Body of pancreas (tissue), 4 donors: ENCODE data around the gene CAPSL. TPM values are rescaled to one million over a fixed set of nuclear protein-coding genes. Genes with fewer than 3 reads are reported as not detected.

ENCODE experiments used
- ATAC-seq: fragments of 150-250 bp; one replicate; pipeline ENCODE4 v1.9.1; 2016
- DNase-seq, 4 donors: peaks; one replicate each; pipeline ENCODE4 v3.0.0-alpha.2; 2019
- H3K27ac ChIP-seq, 4 donors: fragments of 200-600 bp; sonication (generic); 1 replicate in 3 of 4; 2 replicates in 1 of 4; pipeline versions ENCODE4 v1.5.1 to v1.6.1; 2016 to 2019; ENCODE audit warnings: mild to moderate bottlenecking in 1 of 4, mixed read lengths in 1 of 4, moderate library complexity in 1 of 4
- H3K27me3 ChIP-seq, 2 donors: fragments of 200-600 bp; sonication (generic); one replicate each; pipeline ENCODE4 v1.6.0; 2016; ENCODE audit warnings: mild to moderate bottlenecking in 1 of 2
- H3K36me3 ChIP-seq, 2 donors: fragments of 200-600 bp; sonication (generic); replicated peaks in 1 of 2; 2 replicates each; pipeline ENCODE4 v1.5.1; 2016; ENCODE audit warnings: low read depth in 2 of 2; ENCODE audit not compliant: insufficient read depth in 1 of 2
- H3K4me1 ChIP-seq: fragments of 200-600 bp; sonication (generic); one replicate; pipeline ENCODE4 v1.6.0; 2016
- H3K4me3 ChIP-seq, 2 donors: fragments of 200-600 bp; sonication (generic); 1 replicate in 1 of 2; 2 replicates in 1 of 2; pipeline ENCODE4 v1.5.1; 2016 to 2019
- H3K9me3 ChIP-seq, 3 donors: fragments of 200-600 bp; sonication (generic); 1 replicate in 2 of 3; 2 replicates in 1 of 3; pipeline ENCODE4 v1.5.1; 2016
- CTCF ChIP-seq, 7 experiments: fragments of 450-650 bp in 4 of 7; fragments of 200-600 bp in 3 of 7; sonication (generic) in 3 of 7; IDR thresholded peaks; one replicate each; pipeline ENCODE4 v1.5.1; 2016 to 2019; ENCODE audit warnings: antibody characterized with exemption in 7 of 7
- POLR2A ChIP-seq, 3 donors: fragments of 450-650 bp; IDR thresholded peaks; one replicate each; pipeline ENCODE4 v1.6.1; 2016; ENCODE audit warnings: antibody characterized with exemption in 3 of 3, mild to moderate bottlenecking in 2 of 3
- WGBS, 2 donors: methylation state at CpG; one replicate each; pipeline ENCODE4 v1.1.5; 2017; 5-methylcytosine and 5-hydroxymethylcytosine counted together
- intact Hi-C: fragments of 100-400 bp; cut with DNase I; formaldehyde crosslinking; loops from one replicate; pipeline ENCODE4 v1.15.1; 2023
- total RNA-seq, 2 donors: library from RNA; depleted of rRNA; stranded (reverse); fragments of >200 nt; gene quantifications; one replicate each; pipeline ENCODE4 v1.1.0, GENCODE V29; 2016

The CAPSL gene
- total RNA-seq, 2 donors from 2014 or later: not detected

DNA sequence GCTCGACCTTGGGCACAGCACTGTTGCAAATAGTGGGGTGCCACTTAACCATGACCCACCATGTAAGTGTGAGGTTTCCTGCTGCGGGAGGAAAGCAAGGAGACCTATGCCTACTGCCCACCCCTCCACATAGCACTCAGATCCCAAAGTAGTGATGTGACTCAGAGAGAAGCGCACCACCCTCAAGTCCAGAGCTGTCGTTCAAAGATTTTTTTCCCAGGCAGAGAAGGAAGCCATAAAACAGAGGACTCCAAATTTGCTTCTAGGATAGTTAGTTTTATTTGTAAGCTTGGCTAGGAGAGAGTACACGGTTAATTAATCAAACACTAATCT is 33.4 kb upstream of the CAPSL start:
- no peaks in the 10 kb centered on the region for H3K9me3 ChIP-seq
- no peak for TF ChIP-seq POLR2A (IDR thresholded peaks at IDR 0.05)

GRCh38 chr5:35971186-35971877 is 32.9 kb upstream of the CAPSL start:
- TF ChIP-seq CTCF (IDR thresholded peaks at IDR 0.05): no peak
- TF ChIP-seq POLR2A (IDR thresholded peaks at IDR 0.05): no peak
- Histone ChIP-seq H3K27me3 (no peaks in the 10 kb centered on the region), H3K4me1 (no peaks in the 10 kb centered on the region), H3K36me3 (no peaks in the 10 kb centered on the region), H3K9me3 (no peaks in the 10 kb centered on the region), H3K27ac (no peak overlapping the region), H3K4me3 (no peak overlapping the region)
- no peak for DNase-seq
- intact Hi-C loops: no loop called here
- WGBS, 2 donors: 68 to 73% methylated on average over 4 of the region's 4 CpGs
- ATAC-seq: no peak

More for the DNA sequence above, 33.4 kb upstream of the CAPSL start:
- Histone ChIP-seq H3K36me3 (no peaks in the 10 kb centered on the region), H3K27ac (no peak overlapping the region), H3K27me3 (no peaks in the 10 kb centered on the region), H3K4me1 (no peaks in the 10 kb centered on the region), H3K4me3 (no peak overlapping the region)
- intact Hi-C loops: no loop called here
- 54 to 59% methylated on average over 4 to 5 of the region's 5 CpGs for WGBS, 2 donors
- ATAC-seq: no peak
- DNase-seq: no peak

- Histone ChIP-seq H3K36me3 (no peaks in the 10 kb centered on the region), H3K27ac (no peak overlapping the region), H3K4me3 (no peak overlapping the region), H3K9me3 (no peaks in the 10 kb centered on the region), H3K27me3 (no peaks in the 10 kb centered on the region), H3K4me1 (no peaks in the 10 kb centered on the region)
- 38 to 43% methylated on average over 8 of the region's 8 CpGs for WGBS, 2 donors
- ATAC-seq: no peak
- intact Hi-C loops: no loop called here
- no peak for DNase-seq
- TF ChIP-seq POLR2A (IDR thresholded peaks at IDR 0.05): no peak
- peak in 1 of 7 experiments; percentile 5 for TF ChIP-seq CTCF (IDR thresholded peaks at IDR 0.05)
Measured at GRCh38 chr5:35963381-35963843, 25.0 kb upstream of the CAPSL start.

GRCh38 chr5:35960328-35960727 is 21.9 kb upstream of the CAPSL start:
- DNase-seq (no peak), ATAC-seq (no peak)
- intact Hi-C loops: no loop called here
- TF ChIP-seq CTCF (IDR thresholded peaks at IDR 0.05): no peak
- no peak for TF ChIP-seq POLR2A (IDR thresholded peaks at IDR 0.05)
- H3K36me3 ChIP-seq: no peaks in the 10 kb centered on the region
- H3K27ac ChIP-seq: no peak overlapping the region
- no peak overlapping the region for H3K4me3 ChIP-seq
- no peaks in the 10 kb centered on the region for H3K9me3 ChIP-seq
- H3K4me1 ChIP-seq: no peaks in the 10 kb centered on the region
- no peaks in the 10 kb centered on the region for H3K27me3 ChIP-seq
- WGBS, 2 donors: 40 to 50% methylated on average over 7 of the region's 7 CpGs

DNA sequence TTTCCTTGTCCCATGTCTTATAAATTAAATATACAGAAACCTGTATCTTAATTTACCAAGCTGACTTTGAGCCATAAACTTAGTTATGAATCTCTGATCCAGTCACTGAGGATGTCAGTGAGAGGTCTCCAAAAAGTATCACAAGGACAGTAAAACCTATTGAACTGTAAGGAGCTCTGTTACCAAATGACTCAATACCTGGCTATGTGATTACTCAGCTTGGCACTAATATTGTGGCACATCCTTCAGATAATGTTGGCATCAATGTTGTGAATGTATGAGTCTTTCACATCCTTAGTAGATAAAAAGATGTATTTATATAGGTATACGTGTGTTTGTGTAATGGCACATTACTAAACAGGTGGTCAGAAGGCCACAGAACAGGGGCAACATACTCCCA is 18.0 kb upstream of the CAPSL start:
- Histone ChIP-seq H3K4me1 (no peaks in the 10 kb centered on the region), H3K9me3 (no peaks in the 10 kb centered on the region), H3K27me3 (no peaks in the 10 kb centered on the region), H3K27ac (no peak overlapping the region), H3K36me3 (no peaks in the 10 kb centered on the region), H3K4me3 (no peak overlapping the region)
- DNase-seq (no peak), ATAC-seq (no peak)
- no peak for TF ChIP-seq CTCF (IDR thresholded peaks at IDR 0.05)
- no peak for TF ChIP-seq POLR2A (IDR thresholded peaks at IDR 0.05)
- intact Hi-C loops: no loop called here
- 58 to 68% methylated on average over 1 of the region's 1 CpG for WGBS, 2 donors
